T follicular helper cell (primary cell): Measurements from ENCODE around the gene ITGA7.
"Not testable (repeated sequence)": the region's sequence is repeated elsewhere in the genome, so short reads cannot be mapped to it uniquely, and the experiment has no call there.

Experiments used
- DNase-seq: peaks from one replicate; pipeline ENCODE4 v3.0.0-alpha.2; 2020; ENCODE audit warnings: low read depth

The ITGA7 gene

GRCh38 chr12:55681142-55682077 lies 26.3 kb downstream of the ITGA7 start:
- no peak for DNase-seq

- DNase-seq, result no peak
These were observed 28.0 kb downstream of the ITGA7 start for GRCh38 chr12:55679691-55680090.

GRCh38 chr12:55676707-55677106 lies 31.0 kb downstream of the ITGA7 start:
- DNase-seq, result no peak

- no peak for DNase-seq
These were observed 32.0 kb downstream of the ITGA7 start for GRCh38 chr12:55675666-55676065.

DNA sequence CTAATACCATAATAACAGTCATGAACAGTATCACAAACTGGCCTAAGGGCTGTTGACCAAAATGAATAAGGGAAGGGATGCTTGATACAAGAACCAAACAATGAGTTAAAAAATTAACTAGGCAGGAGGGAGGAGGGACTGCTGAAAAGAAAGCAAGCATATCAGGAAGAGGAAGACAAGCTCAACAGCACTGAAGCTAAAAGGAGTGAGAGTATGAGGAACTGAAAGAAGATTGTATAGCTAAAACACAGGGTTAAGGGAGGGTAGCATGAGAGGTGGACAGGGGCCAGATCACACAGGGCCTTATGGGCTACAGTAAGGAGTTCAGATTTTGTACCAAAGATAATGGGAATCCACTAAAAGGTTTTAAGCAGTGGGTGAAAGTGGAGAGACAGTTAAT lies 34.1 kb downstream of the ITGA7 start:
- no peak for DNase-seq

GRCh38 chr12:55671746-55672145 lies 36.0 kb downstream of the ITGA7 start:
- DNase-seq, result no peak

DNA sequence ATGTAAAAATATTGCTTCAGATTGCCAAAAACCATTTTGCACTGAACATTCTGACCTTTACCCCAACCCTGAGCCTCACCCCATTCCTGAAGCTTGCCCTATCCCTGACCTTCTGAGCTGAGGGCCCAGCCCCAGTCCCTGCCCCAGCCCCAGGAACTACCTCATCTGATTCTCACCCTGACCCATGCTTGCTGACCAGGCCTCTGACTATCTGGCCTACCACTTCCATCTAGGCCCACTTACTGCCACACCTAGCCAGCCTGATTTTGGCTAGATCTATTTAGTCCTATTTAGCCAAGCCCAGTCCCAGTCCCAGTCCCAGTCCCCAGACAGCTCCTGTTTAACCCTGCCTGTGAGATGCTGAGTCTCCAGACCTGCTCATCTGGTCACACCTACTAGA lies 37.4 kb downstream of the ITGA7 start:
- DNase-seq, result no peak

DNA sequence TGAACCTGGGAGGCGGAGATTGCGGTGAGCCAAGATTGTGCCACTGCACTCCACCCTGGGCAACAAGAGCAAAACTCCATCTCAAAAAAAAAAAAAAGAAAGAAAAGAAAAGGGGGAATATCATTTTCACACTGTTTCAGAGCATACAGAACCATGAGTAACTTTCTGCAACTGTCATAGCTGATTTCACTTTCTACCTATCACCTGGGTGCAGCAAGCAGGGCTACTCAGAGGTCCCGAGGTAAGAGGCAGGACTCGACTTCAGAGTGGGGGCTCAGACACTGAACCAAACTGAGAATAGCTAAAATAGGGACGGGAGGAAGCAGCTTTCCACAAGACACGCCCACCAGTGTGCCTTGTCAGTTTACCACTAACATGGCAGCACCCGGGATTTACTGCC lies 41.2 kb downstream of the ITGA7 start:
- DNase-seq, result no peak

GRCh38 chr12:55664826-55665225 lies 42.9 kb downstream of the ITGA7 start:
- no peak for DNase-seq

DNA sequence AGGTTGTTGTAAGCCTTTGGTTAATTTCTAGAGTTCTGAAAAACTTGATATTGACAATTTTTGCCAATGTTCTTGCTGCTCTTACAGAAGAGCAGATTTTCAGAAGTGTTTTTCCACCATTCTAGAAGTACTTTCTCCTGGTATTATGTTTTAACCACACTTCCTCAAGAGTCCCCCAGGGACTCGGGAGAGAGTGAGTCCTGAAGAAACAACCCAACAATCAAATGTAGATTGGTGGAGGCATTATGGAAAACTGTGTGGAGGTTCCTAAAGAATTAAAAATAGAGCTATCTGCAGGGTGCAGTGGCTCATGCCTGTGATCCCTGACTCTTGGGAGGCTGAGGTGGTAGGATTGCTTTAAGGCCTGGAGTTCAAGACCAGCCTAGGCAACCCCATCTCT lies 44.3 kb downstream of the ITGA7 start:
- DNase-seq, result no peak

DNA sequence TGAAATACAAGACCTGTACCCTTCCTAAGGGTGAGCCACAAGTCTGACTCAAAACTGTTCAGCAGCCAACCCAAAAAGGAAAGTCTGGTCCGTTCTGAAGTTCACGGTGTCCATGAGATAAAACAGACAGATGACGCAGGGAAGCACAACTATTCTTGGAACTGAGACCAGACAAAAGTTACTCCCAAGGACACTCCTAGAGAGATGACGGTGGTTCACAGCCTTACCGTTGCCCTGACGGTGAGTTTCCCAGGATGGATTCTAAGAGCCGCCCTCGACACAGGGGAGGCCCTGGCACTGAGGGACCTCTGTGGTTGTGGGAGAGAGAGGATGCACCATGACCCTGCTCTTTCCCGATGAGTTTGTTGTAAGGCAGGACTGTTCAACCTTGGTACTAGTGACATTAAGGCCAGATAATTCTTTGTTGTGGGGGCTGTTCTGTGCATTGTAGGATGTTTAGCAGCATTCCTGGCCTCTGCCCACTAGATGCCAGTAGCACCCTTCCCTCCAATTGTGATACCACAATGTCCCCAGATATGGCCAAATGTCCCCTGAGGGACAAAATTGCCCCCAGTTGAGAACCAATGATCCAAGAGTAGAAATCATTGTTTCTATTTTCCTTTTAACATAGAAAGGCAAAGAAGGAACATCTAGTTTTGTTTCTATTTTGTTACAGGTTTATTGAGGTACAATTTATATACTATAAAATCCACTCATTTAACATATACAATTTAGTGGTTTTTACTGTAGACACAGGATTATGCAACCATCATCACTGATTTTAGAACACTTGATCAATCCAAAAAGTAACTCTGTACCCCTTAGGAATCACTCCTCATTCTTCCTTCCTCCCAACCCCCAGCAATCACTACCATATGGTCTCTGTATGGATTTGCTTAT lies 48.0 kb downstream of the ITGA7 start:
- DNase-seq, result no peak

GRCh38 chr12:55658635-55659391 lies 48.9 kb downstream of the ITGA7 start:
- no peak for DNase-seq

DNA sequence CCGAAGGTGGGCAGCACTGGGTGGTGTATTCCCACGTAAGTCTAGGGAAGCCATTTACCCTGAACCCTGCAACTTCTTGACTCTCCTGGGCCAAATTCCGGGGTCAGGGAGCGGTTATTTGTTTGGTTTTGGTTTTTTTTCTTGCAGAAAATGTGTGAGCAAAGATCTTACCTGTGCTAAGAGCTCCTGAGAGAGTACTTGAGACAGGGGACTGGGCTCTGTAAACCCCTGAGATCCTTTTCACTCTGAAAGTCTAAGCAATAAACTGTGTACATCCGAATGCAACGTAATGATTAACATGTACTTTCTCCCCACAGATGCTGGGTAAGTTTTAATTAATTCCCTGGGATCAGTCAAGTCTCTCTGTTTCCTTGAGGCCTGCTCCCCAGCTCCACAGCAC lies 49.5 kb downstream of the ITGA7 start:
- no peak for DNase-seq

- no peak for DNase-seq
These were observed 50.5 kb downstream of the ITGA7 start for GRCh38 chr12:55657212-55657611.

GRCh38 chr12:55654511-55655214 lies 53.0 kb downstream of the ITGA7 start:
- DNase-seq, result no peak

DNA sequence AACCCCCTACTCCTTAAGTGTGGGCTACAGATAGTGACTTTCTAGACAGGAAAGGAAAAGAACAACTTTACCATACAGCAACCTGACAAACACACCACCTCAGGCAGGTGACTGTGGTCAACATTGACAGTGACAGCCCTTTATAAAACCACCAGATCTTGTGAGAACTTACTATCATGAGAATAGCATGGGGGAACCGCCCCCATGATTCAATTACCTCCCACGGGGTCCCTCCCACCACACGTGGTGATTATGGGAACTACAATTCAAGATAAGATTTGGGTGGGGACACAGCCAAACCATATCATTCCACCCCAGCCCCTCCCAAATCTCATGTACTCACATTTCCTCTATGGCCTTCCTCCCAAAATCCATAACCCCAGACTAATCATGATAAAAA lies 54.7 kb downstream of the ITGA7 start:
- no peak for DNase-seq

GRCh38 chr12:55652352-55652751 lies 55.4 kb downstream of the ITGA7 start:
- DNase-seq, result no peak

DNA sequence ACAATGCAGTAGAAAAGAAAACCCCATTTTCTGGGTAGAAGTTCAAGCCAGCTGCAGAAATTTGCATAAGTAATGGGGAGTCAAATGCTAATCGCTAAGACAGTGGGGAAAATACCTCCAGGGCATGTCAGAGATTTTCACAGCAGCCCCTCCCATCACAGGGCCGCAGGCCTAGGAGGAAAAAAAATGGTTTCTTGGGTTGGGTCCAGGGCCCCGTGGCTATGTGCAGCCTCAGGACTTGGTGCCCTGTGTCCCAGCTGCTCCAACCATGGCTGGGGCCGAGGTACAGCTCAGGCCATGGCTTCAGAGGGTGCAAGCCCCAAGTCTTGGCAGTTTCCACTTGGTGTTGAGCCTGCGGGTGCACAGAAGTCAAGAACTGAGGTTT lies 56.4 kb downstream of the ITGA7 start:
- DNase-seq, result no peak

DNA sequence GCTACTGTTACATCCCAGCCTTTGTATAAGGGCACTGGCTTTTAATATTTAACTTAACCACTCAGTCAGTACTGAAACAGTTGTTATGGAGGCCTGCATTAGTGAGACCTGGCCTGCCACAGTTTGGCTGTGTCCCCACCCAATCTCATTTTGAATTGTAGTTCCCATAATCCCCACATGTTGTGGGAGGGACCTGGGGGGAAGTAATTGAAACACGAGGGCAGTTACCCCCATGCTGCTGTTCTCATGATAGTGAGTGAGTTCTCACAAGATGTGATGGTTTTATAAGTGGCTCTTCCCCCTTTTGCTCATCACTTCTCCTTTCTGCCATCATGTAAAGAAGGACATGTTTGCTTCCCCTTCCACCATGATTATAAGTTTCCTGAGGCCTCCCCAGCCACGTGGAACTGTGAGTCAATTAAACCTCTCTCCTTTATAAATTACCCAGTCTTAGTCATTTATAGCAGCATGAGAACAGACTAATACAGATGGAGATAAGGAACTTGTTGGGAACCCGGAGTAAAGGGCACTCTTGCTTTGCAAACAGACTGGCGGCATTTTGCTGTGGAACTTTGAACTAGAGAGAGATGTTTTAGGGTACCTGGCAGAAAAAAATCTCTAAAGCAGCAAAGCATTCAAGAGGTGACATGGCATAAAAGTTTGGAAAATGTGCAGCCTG lies 56.9 kb downstream of the ITGA7 start:
- DNase-seq, result not testable (repeated sequence)

DNA sequence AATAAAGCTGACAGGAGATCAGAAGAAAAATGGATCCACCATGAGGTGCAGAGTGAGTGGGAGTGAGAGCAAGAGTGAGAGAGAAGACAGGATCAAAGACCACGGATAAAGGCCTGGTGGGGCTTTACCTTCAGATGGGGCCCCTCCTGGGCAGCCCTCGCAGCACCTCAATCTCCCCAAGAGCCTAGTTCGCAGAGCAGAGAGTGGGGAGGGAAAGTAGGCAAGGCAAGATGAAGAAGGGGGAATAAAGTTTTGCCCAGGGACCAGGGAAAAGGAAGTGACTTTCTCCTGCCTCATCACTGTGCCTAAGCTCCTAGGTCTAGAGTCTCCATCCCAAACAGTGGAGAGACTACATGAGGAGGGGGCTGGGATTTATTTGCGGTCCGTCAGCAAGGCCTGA lies 60.7 kb downstream of the ITGA7 start:
- no peak for DNase-seq

DNA sequence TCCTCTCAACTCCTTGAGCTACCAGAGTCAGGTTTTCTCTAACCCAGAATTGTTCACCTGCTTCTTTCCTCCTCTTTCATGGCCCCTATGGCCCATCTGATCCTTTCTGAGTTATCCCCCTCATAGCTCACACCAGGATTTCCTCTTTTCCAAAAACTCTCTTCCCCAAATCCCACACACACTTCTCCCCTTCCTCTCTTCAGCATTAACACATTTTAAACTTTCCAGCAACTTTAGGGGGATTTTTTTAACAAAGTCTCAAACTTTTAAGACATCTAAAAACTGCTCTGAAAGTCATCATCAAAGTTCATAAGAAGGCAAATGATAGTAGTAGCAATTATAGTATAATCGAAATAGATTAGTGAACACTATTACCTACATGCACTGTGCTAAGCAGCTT lies 63.1 kb downstream of the ITGA7 start:
- no peak for DNase-seq
